COLO668 (cell line): ENCODE data around the gene SUPT3H.

ENCODE experiments used
- DNase-seq: peaks from one replicate; lab custom pipeline; 2025; ENCODE audit not compliant: unreplicated experiment; lab: John Stamatoyannopoulos, UW

The SUPT3H gene

DNA sequence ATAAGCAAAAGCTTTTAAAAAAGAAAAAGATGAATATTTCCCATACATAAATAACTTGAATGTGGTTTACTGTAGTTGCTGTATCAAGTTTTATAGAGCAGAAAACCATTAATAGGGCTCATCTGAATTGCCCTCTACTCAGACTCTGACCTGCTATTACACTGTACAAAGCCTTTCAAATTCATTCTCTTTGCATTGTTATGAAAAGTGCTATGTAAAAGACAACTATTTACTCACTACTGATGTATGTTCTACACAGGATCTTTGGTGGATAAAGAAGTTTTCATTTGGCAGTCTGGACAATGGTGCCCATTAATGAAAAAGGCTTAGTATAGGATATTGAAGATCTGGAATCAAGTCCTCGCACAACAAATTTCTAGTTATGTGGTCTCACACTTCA lies 248.7 kb downstream of the SUPT3H start:
- no peak for DNase-seq

DNA sequence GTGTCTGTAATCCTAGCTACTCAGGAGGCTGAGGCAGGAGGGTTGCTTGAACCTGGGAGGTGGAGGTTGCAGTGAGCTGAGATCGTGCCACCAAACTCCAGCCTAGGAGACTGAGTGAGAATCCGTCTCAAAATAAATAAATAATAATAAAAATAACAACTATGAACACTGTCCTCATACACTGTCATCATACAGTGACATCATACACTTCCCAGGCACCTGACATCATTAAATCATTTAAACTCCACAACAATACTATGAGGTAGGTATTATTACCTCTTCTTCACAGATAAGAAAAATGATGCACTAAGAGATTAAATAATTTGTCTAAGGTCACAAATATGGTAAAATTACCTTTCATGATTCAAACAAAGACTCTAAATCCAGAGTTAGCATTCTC lies 250.5 kb downstream of the SUPT3H start:
- no peak for DNase-seq

DNA sequence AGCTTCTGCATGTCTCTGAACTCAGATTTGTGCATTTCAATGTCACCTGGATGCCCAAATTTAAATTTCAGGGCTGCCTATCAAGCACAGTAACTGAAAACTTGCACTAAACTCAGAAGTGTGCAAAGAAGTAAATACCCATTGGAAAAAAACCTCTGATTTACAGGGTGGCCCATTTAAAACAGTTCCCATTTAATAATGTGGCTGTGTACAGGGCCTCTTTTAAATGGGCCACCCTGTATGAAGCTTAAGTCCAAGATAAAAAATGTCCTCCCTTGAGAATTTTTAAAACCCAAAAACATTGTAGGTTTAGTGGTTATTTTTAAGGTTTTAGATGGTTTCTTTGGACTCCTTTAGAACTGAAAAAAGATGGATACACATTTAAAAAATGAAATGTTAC lies 251.7 kb downstream of the SUPT3H start:
- no peak for DNase-seq

DNA sequence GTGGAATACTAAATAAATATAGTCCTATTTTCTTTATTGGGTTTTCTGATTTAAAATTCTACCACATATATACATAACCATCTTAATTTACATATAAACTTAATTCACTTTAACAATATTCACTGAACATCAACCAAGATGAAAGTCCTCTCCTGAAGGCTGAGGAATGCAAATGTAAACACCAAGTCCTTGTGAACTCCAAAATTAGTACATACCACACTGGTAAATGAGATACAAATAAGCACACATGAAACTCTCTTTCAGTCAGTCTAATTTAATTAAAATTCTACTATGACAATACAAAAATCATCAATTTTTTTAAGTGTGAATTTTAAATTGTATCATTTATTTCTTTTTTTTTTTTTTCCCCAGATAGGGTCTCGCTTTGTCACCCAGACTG lies 254.7 kb downstream of the SUPT3H start:
- no peak for DNase-seq

DNA sequence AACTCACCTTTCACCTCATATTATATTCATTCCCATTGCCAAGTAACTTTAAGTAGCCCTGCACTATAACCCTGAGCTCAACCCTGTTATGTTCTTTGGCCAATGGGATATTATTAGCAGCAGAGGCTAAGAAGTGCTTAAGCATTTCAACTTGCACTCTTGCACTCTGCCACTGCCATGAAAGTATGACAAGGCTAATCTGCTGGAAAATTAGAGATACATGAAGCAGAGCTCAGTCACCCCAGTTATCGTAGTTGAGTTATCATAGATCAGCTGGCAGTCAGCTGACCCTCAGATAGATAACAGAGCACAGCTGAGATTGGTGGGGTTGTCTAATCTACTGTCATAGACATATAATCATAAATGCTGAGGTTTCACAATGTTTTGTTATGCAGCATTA lies 259.0 kb downstream of the SUPT3H start:
- no peak for DNase-seq

DNA sequence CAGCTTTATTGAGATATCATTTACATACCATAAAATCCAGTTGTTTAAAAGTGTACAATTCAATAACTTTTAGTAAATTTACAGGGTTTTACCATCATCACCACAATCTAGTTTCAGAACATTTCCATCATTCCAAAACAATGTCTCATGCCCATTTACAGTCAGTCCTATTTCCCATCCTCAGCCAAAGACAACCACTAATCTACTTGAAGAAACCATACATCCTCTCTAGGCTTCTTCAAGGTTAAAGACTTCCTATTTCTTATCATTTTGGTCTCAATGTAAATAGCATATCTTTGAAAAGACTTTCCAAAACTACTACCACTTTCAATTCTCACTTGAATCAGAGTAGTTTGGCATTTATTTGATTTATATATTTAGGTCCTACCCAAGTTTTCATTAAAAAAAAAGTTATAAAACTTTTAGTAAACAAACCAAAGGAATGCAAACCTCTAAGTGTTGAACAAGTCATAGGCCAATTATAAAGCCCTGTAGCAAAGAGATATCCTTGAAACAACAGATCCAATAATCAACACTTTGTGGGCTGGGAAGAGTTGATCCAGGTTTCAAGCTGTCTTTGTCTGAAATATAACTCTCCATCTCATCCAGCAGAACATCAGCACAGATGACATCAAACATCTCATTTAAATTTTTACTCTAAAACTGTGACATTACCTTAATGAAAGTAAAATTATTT lies 260.9 kb downstream of the SUPT3H start:
- no peak for DNase-seq

DNA sequence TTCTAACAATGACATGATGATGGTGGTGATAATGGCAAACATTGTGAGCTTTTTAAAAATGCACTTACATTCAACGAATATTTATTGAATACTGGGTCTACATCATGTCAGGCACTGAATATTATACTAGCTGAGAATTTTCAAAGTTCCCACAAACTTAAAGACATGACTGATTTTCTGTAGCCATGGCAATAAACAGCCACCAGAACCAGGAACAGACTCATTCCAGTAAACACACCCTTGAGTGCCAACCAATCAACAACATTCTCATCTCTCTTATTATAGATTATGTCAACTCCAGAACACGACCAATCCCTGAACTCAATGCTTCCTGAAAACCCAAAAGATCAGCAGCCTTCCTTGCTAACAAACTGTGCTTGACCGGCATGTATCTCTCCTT lies 262.0 kb downstream of the SUPT3H start:
- DNase-seq, result no peak

DNA sequence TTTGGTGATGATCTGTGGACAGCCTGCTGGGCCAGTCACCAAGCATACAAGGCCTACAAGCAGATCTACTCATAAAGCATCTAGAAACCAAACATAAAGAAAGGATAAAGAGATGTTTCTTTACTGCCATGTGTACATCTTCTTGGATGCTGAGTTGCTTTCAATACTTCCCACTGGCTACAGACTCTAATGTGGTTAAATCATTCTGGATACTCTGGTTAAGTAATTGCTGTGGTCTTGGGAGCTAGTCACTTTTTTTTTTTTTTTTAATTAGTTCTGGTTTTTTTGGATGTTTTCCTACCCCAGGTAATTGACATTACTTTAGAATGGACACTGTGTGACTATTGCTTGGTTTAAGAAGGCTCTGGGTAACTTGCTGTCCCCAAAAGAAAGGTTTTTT lies 265.0 kb downstream of the SUPT3H start:
- no peak for DNase-seq

DNA sequence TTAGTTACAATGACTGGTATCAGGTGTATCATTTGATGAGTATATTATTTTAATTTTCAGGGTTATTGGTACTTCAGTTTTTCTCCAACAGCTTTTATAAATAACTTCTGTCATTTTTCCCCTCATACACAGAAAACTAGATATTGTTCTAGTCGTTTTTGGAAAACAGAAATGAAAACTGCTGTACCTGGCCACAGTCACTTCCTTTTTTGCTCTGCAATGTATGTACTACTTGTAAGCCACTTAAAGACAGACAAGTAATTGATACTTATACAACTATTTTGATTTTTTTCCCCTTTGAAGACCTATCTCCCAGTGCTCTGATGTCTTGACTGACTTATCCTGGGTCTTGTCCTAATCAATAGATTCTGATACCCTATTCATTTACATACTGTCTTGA lies 268.2 kb downstream of the SUPT3H start:
- no peak for DNase-seq

DNA sequence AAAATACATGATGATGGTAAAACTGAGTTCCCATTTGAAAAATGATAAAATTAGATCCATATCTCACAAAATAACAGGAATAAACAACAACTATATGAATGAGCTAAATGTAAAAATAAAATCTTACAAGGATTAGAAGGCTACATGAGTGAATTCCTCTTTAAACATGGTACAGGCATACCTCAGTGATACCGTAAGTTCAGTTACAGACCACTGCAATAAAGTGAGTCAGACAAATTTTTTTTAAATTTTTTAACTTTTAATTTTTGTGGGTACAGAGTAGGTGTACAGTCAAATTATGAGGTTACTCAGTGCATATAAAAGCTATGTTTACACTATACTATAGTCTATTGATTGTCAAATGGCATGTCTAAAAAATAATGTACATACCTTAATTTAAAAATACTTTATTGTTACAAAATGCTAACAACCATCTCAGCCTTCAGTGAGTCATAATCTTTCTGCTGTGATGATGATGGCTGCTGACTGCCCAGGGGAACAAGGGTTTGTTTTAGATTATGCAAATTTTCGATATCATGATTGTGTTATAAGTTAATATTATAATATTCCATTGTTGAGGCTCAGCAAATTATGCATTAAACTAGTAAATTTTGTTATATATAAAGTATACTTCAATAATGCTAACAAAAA lies 272.4 kb downstream of the SUPT3H start:
- no peak for DNase-seq

DNA sequence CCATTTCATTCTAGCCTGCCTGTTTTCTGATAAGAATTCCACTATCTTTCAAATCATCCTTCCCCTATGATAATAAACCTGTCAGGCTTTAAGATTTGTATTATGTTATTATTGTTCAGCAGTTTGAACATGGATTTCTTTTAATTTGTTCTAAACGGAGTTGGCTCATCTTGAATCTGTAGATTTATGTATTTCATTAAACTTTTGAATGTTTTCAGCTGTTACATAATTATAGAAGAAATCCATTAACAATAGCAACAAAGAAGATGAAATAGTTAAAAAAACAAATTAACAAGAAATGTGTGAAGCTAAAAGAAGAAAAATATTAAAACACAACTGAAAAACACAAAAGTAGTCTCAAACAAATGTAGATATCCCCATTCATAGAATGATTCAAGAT lies 273.3 kb downstream of the SUPT3H start:
- DNase-seq, result no peak

DNA sequence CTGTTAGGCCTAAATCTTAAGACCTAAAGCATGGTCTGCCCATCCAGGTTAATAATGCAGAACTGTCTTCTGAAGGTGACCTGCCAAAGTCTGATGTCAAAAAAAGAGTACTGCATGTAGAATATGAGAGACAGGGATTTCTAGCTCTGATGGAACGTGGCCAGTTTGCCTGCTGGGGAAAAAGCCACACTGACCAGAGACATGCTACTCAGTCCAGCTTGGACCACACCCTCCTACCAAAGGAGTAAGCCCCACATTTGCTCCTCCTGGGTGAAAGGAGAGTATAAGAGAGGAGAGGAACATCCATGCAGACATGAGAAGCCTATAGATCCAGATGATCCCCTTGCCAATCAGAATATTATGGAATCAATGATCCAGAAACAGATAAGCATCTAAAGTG lies 279.5 kb downstream of the SUPT3H start:
- DNase-seq, result no peak

DNA sequence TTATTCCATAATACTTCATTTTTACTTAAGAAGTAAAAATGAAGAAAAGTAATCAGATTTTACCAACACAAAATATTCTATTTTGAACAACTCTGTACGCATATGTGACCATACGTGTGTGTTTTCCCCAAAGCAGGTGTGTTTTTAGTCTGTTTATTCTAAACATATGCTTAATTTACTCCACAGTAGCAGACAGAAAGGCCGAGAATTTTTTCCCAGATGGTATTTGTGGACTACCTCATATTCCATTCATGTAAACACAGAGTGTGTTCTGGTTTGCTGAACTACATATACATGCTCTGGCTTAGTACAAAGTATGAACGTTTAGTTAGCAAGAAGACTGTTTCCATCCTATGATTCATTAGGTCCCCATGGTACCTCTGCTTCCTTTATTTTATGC lies 282.9 kb downstream of the SUPT3H start:
- DNase-seq, result no peak

DNA sequence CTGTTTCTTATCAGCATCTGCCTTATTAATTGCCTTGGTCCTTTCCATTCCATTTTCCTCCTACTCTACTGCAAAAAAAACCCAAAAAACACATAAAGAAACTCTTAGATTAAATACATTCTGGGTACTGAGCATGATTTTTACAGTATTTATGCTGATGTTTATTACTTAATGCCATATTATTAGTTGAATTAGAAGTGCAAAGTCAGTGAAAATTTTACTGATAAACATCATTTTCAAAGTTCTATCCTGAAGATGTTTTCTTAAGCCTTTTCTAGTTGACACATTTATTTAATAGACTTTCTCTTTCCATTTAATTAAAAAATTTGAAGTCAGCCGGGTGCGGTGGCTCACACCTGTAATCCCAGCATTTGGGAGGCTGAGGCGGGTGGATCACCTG lies 285.6 kb downstream of the SUPT3H start:
- DNase-seq, result no peak

DNA sequence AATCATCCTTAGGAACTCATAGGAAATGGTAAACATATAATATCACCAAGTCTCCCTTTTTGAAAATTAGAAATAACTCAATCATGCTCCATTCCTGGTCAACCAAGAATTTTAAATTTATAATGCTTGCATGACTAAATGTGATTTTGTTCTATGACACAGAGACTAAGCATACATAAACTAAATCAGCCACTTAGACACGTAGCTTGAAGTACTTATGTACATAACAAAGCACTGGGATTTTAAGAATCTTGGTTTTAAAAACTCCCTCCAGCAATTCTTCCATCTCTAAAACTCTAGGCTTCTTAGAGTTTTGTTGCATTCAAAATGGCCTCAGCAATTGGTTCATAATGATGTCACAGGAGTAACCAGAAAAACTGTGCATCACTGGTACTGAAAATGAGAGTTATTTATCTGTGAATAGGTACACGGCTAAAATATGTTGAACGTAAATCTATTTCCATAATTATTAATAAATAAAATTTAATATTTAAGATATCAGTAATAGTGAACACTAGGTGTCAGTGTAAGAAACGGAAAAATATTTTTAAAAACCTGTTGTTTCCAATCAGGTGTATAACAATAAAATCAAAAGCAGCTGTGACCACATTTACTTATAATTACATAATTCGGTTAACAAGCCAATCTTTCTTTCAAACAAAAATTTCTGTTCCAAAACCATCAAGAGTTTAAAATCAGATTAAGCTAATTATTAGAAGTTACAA lies 291.2 kb downstream of the SUPT3H start:
- DNase-seq, result no peak

DNA sequence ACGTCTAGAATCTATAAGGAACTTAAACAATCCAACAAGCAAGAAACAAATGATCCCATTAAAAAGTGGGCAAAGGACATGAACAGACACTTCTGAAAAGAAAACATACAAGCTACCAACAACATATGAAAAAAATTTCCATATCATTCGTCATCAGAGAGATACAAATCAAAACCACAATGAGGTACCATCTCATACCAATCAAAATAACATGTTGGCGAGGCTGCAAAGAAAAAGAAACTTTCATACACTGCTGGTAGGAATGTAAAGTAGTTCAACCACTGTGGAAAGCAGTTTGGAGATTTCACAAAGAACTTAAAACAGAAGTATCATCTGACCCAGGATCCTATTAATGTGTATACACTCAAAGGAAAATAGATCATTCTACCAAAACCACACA lies 293.5 kb downstream of the SUPT3H start:
- DNase-seq, result no peak

DNA sequence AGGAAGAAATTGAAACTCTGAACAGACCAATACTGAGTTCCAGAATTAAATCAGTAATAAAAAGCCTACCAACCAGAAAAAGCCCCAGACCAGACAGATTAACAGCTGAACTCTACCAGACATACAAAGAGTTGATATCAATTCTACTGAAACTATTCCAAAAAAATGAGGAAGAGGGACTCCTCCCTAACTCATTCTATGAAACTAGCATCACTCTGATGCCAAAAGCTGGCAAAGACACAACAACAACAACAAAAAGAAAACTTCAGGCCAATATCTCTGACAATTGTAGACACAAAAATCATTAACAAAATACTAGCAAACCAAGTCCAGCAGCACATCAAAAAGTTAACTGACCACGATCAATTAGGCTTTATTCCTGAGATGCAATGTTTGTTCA lies 295.6 kb downstream of the SUPT3H start:
- DNase-seq, result no peak

DNA sequence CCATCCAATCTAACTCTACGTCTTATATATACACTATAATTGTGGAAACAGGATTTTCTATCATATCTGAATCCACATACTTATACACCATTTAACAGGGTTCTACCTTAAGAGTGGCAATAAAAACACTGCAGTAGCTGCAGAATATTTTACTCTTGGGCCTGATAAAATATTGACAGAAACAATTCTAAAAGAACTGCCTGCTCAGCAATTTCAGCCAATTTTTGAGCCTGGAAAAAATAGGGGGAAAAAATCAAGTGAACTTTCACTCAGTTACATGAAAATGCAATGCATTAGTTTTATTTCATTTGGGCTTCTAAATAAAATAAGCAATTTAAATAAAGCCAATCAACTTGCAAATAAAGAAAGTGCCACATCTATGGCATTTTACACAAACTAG lies 296.1 kb downstream of the SUPT3H start:
- no peak for DNase-seq

DNA sequence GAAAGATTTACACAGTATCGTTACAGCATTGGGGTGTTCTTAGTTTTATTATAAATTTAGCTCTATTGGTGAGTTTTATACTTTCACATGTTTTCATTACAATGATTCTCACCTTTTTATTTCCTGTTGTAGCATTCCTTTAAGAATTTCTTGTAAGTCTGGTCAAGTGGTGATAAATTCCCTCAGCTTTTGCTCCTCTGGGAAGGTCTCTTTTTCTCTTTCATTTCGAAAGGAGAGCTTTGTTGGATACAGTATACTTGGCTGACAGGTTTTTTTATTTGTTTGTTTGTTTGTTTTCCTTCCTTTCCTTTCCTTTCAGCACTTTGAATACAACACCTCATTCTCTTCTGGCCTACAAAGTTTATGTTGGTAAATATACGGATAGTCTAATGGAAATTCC lies 299.3 kb downstream of the SUPT3H start:
- no peak for DNase-seq

DNA sequence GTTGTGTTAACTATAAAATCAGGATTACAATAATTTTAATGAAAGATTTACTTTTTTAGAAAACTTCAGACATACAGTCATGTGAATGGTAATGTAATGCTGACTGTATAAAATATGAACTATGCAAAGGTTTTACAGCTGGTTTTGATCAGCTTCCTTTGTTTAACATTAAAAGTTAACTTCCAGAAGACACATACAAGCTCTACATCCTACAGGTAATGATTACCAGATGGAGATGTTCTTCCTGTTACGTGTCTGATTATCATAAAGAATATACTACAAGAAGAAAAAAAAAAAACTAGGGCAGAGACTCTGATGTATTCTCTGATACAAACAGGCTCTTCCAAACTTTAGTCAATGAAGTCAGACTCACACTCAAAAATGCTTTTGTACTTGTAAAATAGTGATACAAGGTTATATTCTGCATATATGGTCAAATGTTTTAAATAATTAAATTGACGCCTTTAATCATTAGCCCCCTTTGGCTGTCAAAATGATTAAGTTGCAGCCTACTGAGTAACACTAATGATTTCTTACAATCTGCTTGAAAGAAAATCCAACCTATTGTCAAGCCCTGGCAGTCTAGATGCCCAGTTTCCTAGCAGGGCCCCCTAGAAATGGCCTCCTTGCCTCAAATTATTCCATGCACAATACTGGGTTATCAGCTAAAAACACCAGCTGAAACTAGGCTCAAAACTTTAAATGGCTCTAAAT lies 301.4 kb downstream of the SUPT3H start:
- no peak for DNase-seq

DNA sequence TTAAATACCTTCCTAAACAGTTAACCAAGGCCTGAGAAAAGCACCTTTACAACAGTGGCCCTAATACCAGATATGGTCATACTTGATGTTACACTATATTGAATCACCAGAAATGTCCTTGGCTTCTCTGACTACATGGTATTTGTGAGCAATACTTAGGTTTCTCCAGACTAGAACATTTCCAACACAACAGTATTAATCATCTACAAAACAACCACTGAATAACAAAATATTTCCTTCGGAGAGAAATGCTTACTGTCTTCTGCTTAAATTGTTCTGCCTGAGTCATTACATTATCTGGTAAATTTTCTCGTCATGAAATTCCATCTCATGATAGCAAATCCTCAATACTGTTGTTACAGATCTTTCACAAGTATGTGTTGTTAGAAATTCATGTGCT lies 302.5 kb downstream of the SUPT3H start:
- no peak for DNase-seq

DNA sequence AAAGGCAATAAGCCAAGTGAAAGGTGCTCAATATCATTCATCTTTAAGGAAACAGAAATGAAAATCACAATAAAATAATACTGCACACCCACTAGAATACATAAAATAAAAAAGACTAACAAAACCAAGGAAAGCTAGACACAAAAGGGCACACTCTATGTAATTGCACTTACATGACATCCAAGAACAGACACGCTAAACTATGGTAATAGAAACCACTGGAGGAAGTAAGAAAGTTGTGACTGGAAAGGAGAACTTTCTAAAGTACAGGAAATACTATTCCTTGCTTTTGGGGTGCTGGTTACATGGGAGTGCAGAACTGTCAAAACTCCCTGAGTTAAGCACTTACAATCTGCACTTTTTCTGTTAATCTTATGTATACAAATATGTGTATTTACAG lies 303.3 kb downstream of the SUPT3H start:
- DNase-seq, result no peak
